Neural progenitor cell (in vitro differentiated cells): ENCODE results near the gene RBM19. TPM values are rescaled to one million over a fixed set of nuclear protein-coding genes. Genes with fewer than 3 reads are reported as not detected.

Experiments used
- DNase-seq: peaks from one replicate; pipeline ENCODE4 v3.0.0-alpha.2; 2016; ENCODE audit warnings: low spot score
- H2AFZ ChIP-seq: fragments of 200-600 bp; sonication (generic); replicated peaks from 2 replicates; pipeline ENCODE4 v1.6.1; 2016; ENCODE audit warnings: antibody characterized with exemption
- H3F3A ChIP-seq: fragments of 200-600 bp; sonication (generic); 2 replicates; pipeline ENCODE4 v1.6.1; 2016; ENCODE audit warnings: antibody characterized with exemption, low read depth
- H3K27ac ChIP-seq: fragments of 200-600 bp; sonication (generic); 2 replicates; pipeline ENCODE4 v1.5.1; 2016; ENCODE audit warnings: mild to moderate bottlenecking
- H3K27me3 ChIP-seq: fragments of 200-600 bp; sonication (generic); 2 replicates; pipeline ENCODE4 v1.6.1; 2016; ENCODE audit warnings: mild to moderate bottlenecking, moderate library complexity
- H3K36me3 ChIP-seq: fragments of 200-600 bp; sonication (generic); 2 replicates; pipeline ENCODE4 v1.5.1; 2016
- H3K4me1 ChIP-seq: fragments of 200-600 bp; sonication (generic); 2 replicates; pipeline ENCODE4 v1.6.1; 2016; ENCODE audit warnings: mixed run types
- H3K4me2 ChIP-seq: fragments of 200-600 bp; sonication (generic); 2 replicates; pipeline ENCODE4 v1.6.1; 2016
- H3K4me3 ChIP-seq: fragments of 200-600 bp; sonication (generic); 2 replicates; pipeline ENCODE4 v1.5.1; 2016
- H3K79me2 ChIP-seq: fragments of 200-600 bp; sonication (generic); 2 replicates; pipeline ENCODE4 v1.6.1; 2016; ENCODE audit warnings: low read depth
- H3K9ac ChIP-seq: fragments of 200-600 bp; sonication (generic); 2 replicates; pipeline ENCODE4 v1.6.1; 2016
- H3K9me3 ChIP-seq: fragments of 200-600 bp; sonication (generic); 2 replicates; pipeline ENCODE4 v1.5.1; 2016; ENCODE audit warnings: low read depth
- H4K20me1 ChIP-seq: fragments of 200-600 bp; sonication (generic); 2 replicates; pipeline ENCODE4 v1.6.1; 2016; ENCODE audit warnings: low read depth
- H3K27ac Mint-ChIP-seq: 3 replicates; pipeline ENCODE4 v1.8.0; 2021; ENCODE audit warnings: mixed read lengths
- H3K27me3 Mint-ChIP-seq: 2 replicates; pipeline ENCODE4 v1.8.0; 2022; ENCODE audit warnings: low read depth, mild to moderate bottlenecking, inconsistent platforms, moderate library complexity, mixed read lengths; ENCODE audit not compliant: insufficient read depth
- H3K36me3 Mint-ChIP-seq: 3 replicates; pipeline ENCODE4 v1.8.0; 2021; ENCODE audit warnings: mixed read lengths
- H3K4me1 Mint-ChIP-seq: 3 replicates; pipeline ENCODE4 v1.8.0; 2021; ENCODE audit warnings: mixed read lengths
- H3K4me3 Mint-ChIP-seq: 3 replicates; pipeline ENCODE4 v1.8.0; 2021; ENCODE audit warnings: mild to moderate bottlenecking, moderate library complexity, mixed read lengths
- H3K9me3 Mint-ChIP-seq: 3 replicates; pipeline ENCODE4 v1.8.0; 2020; ENCODE audit warnings: mixed read lengths
- CTCF ChIP-seq: fragments of 200-600 bp; sonication (generic); IDR thresholded peaks from 2 replicates; pipeline ENCODE4 v1.5.1; 2017; ENCODE audit warnings: antibody characterized with exemption, mild to moderate bottlenecking
- EZH2 ChIP-seq: fragments of 200-600 bp; sonication (generic); IDR thresholded peaks from 2 replicates; pipeline ENCODE4 v1.6.1; 2017; ENCODE audit warnings: antibody characterized with exemption, mild to moderate bottlenecking, moderate library complexity
- EZH2phosphoT487 ChIP-seq: fragments of 200-600 bp; sonication (generic); IDR thresholded peaks from 2 replicates; pipeline ENCODE4 v1.6.1; 2017; ENCODE audit warnings: antibody characterized with exemption
- total RNA-seq: library from RNA; depleted of rRNA; stranded (reverse); fragments of >200 nt; gene quantifications from 2 replicates; pipeline ENCODE4 v1.2.3, GENCODE V29; 2015; ENCODE audit warnings: low replicate concordance

Gene RBM19
- total RNA-seq, 1 donor from 2014 or later, result 23.5 TPM

DNA sequence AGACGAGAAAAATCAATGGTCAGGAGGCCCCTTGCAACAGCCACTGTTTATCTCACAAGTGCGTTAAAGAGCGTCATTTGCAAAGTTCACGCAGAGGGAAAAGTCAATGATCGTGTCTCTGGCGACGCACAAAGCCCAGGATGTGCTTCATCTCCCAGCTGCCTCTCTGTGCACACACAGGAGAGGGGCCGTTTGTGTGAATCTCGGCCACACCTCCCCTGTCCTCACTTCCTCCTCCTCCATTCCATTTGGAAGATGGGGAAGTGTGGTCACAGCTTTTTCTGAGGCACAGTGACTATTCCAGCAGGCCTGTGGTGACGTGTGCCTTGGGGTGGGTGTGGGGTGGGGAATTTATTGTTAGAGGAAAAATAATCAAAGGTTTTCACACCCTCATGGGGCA is 90.4 kb downstream of the RBM19 start:
- Mint-ChIP-seq H3K27ac (peak overlapping the region; percentile 22), H3K36me3 (peaks cover 5% of the 10 kb centered on the region), H3K9me3 (peaks cover 7% of the 10 kb centered on the region), H3K27me3 (peaks cover 8% of the 10 kb centered on the region), H3K4me1 (peaks cover 34% of the 10 kb centered on the region), H3K4me3 (peak overlapping the region; percentile 16)
- Histone ChIP-seq H3K4me1 (peaks cover 10% of the 10 kb centered on the region), H3K4me3 (no peak overlapping the region), H3K27ac (no peak overlapping the region), H3F3A (peaks cover 6% of the 10 kb centered on the region), H4K20me1 (no peaks in the 10 kb centered on the region), H3K36me3 (no peaks in the 10 kb centered on the region), H2AFZ (no peak overlapping the region), H3K27me3 (no peaks in the 10 kb centered on the region), H3K9me3 (no peaks in the 10 kb centered on the region), H3K4me2 (no peak overlapping the region), H3K79me2 (no peaks in the 10 kb centered on the region), H3K9ac (no peak overlapping the region)
- TF ChIP-seq CTCF (no peak), EZH2 (no peak), EZH2phosphoT487 (no peak)
- no peak for DNase-seq

DNA sequence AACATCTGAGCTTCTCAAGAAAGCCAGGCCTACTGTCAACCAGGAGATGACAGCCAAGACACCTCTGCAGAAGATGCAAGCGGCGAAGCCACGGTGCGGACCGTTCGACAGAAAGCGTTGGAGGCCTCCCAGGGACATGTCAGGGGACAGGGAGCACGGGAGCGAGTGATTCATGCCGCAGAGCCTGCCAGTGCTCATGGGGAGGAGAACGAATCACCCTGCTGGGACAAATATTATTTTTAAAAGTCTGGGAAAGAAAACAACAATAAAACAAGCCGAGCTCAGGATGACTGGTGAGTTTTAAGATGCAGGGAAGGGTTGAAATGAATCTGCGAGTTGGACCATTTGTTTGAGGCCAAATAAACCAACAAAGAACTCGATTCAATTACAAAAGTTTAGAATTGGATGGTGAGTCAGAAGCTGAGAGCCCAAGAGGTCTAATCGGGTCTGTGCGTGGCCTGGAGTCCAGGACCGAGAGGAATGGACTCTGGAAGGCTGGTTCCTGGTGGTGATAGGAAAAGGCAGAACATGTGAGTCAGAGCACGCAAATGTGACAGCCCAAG is 91.0 kb downstream of the RBM19 start:
- Histone ChIP-seq H3K9me3 (no peaks in the 10 kb centered on the region), H4K20me1 (no peaks in the 10 kb centered on the region), H3F3A (peaks cover 12% of the 10 kb centered on the region), H3K36me3 (no peaks in the 10 kb centered on the region), H3K4me3 (no peak overlapping the region), H3K4me1 (peaks cover 16% of the 10 kb centered on the region), H3K79me2 (no peaks in the 10 kb centered on the region), H3K9ac (no peak overlapping the region), H3K27ac (no peak overlapping the region), H2AFZ (no peak overlapping the region), H3K4me2 (no peak overlapping the region), H3K27me3 (no peaks in the 10 kb centered on the region)
- peaks cover 5% of the 10 kb centered on the region for H3K36me3 Mint-ChIP-seq
- H3K4me3 Mint-ChIP-seq, result peak overlapping the region; percentile 16
- peak overlapping the region; percentile 22 for H3K27ac Mint-ChIP-seq
- DNase-seq, result no peak
- peaks cover 8% of the 10 kb centered on the region for H3K27me3 Mint-ChIP-seq
- peaks cover 34% of the 10 kb centered on the region for H3K4me1 Mint-ChIP-seq
- TF ChIP-seq CTCF, result no peak
- TF ChIP-seq EZH2, result no peak
- TF ChIP-seq EZH2phosphoT487, result no peak
- peaks cover 7% of the 10 kb centered on the region for H3K9me3 Mint-ChIP-seq

GRCh38 chr12:113874326-113874725 is 91.8 kb downstream of the RBM19 start:
- Mint-ChIP-seq H3K4me3 (peak overlapping the region; percentile 43), H3K4me1 (peaks cover 40% of the 10 kb centered on the region), H3K27ac (peak overlapping the region; percentile 96), H3K9me3 (peaks cover 7% of the 10 kb centered on the region), H3K36me3 (peaks cover 5% of the 10 kb centered on the region), H3K27me3 (peaks cover 6% of the 10 kb centered on the region)
- no peak overlapping the region for H2AFZ ChIP-seq
- no peaks in the 10 kb centered on the region for H3K9me3 ChIP-seq
- H3F3A ChIP-seq, result peaks cover 14% of the 10 kb centered on the region
- H3K4me3 ChIP-seq, result no peak overlapping the region
- peaks cover 23% of the 10 kb centered on the region for H3K4me1 ChIP-seq
- no peaks in the 10 kb centered on the region for H3K79me2 ChIP-seq
- DNase-seq, result no peak
- H3K27ac ChIP-seq, result no peak overlapping the region
- H3K36me3 ChIP-seq, result no peaks in the 10 kb centered on the region
- no peak for TF ChIP-seq EZH2phosphoT487
- no peak for TF ChIP-seq EZH2
- no peak for TF ChIP-seq CTCF
- no peak overlapping the region for H3K9ac ChIP-seq
- H3K27me3 ChIP-seq, result no peaks in the 10 kb centered on the region
- no peak overlapping the region for H3K4me2 ChIP-seq
- no peaks in the 10 kb centered on the region for H4K20me1 ChIP-seq
